Measurements from ENCODE around the gene OTOP1. TPM values are rescaled to one million over a fixed set of nuclear protein-coding genes. Genes with fewer than 3 reads are reported as not detected.
"Not testable (repeated sequence)": the region's sequence is repeated elsewhere in the genome, so short reads cannot be mapped to it uniquely, and the experiment has no call there.

OTOP1 gene
- total and polyA plus RNA-seq, 2 donors (not counting 1 experiment from before 2014, with no cell fraction given) = not detected

GRCh38 chr4:4217113-4217512, 9.6 kb downstream of the OTOP1 start:
- Histone ChIP-seq H3K79me2 (ENCODE audit: control insufficient read depth, insufficient read depth, low read length) (no peaks in the 10 kb centered on the region), H3K4me3 (ENCODE audit: control extremely low read depth in 1 of 5, extremely low read depth in 1 of 5, insufficient read depth in 1 of 5, low read depth in 2 of 5, low read length in 4 of 5) (no peak overlapping the region), H3K4me2 (replicated peaks; ENCODE audit: low read depth, low read length, poor library complexity, severe bottlenecking) (no peak overlapping the region), H4K20me1 (ENCODE audit: control insufficient read depth, insufficient read depth, low read length, poor library complexity, severe bottlenecking) (no peaks in the 10 kb centered on the region), H2AFZ (ENCODE audit: insufficient read depth, low read depth, low read length, poor library complexity, severe bottlenecking) (no peak overlapping the region), H3K9me3 (ENCODE audit: control extremely low read depth in 1 of 3, control insufficient read depth in 2 of 3, insufficient read depth in 1 of 3, low read length in 2 of 3) (no peaks in the 10 kb centered on the region), H3K27me3 (replicated peaks in 1 of 4; ENCODE audit: control extremely low read depth in 1 of 4, control insufficient read depth in 3 of 4, insufficient read depth in 4 of 4, low read length in 3 of 4) (peaks cover 0 to 6% (median 0%) of the 10 kb centered on the region in 4 experiments), H3K36me3 (replicated peaks in 1 of 2; ENCODE audit: control extremely low read depth in 1 of 2, control insufficient read depth in 1 of 2, extremely low read depth in 1 of 2, insufficient read depth in 2 of 2, low read length in 1 of 2) (no peaks in the 10 kb centered on the region), H3K4me1 (ENCODE audit: control insufficient read depth in 2 of 2, insufficient read depth in 2 of 2, low read length in 2 of 2) (no peaks in the 10 kb centered on the region), H3K27ac (ENCODE audit: low read length in 2 of 2) (no peak overlapping the region), H3K9ac (ENCODE audit: low read length) (no peak overlapping the region)
- ATAC-seq (ENCODE audit: low read depth) (no peak), DNase-seq (no peak)
- CTCF ChIA-PET = no interaction called here
- Mint-ChIP-seq H3K27me3 (peaks cover 24% of the 10 kb centered on the region), H3K9me3 (ENCODE audit: insufficient read depth) (no peaks in the 10 kb centered on the region), H3K4me3 (no peak overlapping the region), H3K4me1 (no peaks in the 10 kb centered on the region), H3K27ac (no peak overlapping the region)
- no CpG with 5 or more reads among the region's 5 CpGs for WGBS (ENCODE audit: insufficient coverage)
- intact Hi-C loops (cut with micrococcal nuclease) = no loop called here
- TF ChIP-seq, protein P1, sequence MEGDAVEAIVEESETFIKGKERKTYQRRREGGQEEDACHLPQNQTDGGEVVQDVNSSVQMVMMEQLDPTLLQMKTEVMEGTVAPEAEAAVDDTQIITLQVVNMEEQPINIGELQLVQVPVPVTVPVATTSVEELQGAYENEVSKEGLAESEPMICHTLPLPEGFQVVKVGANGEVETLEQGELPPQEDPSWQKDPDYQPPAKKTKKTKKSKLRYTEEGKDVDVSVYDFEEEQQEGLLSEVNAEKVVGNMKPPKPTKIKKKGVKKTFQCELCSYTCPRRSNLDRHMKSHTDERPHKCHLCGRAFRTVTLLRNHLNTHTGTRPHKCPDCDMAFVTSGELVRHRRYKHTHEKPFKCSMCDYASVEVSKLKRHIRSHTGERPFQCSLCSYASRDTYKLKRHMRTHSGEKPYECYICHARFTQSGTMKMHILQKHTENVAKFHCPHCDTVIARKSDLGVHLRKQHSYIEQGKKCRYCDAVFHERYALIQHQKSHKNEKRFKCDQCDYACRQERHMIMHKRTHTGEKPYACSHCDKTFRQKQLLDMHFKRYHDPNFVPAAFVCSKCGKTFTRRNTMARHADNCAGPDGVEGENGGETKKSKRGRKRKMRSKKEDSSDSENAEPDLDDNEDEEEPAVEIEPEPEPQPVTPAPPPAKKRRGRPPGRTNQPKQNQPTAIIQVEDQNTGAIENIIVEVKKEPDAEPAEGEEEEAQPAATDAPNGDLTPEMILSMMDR (IDR thresholded peaks at IDR 0.05) = no peak
- TF ChIP-seq EZH2 (IDR thresholded peaks at IDR 0.05; ENCODE audit: borderline replicate concordance, insufficient read depth, low read depth, low read length, poor library complexity, severe bottlenecking) = no peak
- POLR2A ChIA-PET = no interaction called here

DNA sequence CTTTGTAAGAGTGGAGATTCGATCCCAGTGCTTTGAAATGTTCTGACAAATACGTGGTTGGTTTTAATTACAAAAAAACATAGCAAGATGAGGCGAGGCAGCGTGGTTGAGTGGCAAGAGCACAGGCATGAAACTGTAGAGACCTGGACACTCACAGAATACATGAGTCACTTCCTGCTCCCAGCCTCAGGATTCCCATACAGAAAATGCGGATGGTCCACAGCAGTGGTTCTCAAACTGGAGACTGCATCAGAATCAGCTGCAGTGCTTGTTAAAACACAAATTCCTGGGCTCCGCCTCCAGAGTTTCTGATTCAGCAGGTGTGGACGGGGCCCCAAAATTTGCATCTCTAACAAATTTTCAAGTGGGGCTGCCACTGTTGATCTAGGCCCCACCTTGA, 10.1 kb downstream of the OTOP1 start:
- no peak for ATAC-seq (ENCODE audit: low read depth)
- CTCF ChIA-PET = no interaction called here
- Histone ChIP-seq H3K79me2 (ENCODE audit: control insufficient read depth, insufficient read depth, low read length) (no peaks in the 10 kb centered on the region), H3K9me3 (ENCODE audit: control extremely low read depth in 1 of 3, control insufficient read depth in 2 of 3, insufficient read depth in 1 of 3, low read length in 2 of 3) (no peaks in the 10 kb centered on the region), H4K20me1 (ENCODE audit: control insufficient read depth, insufficient read depth, low read length, poor library complexity, severe bottlenecking) (no peaks in the 10 kb centered on the region), H3K27me3 (replicated peaks in 1 of 4; ENCODE audit: control extremely low read depth in 1 of 4, control insufficient read depth in 3 of 4, insufficient read depth in 4 of 4, low read length in 3 of 4) (peaks cover 0 to 6% (median 0%) of the 10 kb centered on the region in 4 experiments), H3K27ac (ENCODE audit: low read length in 2 of 2) (no peak overlapping the region), H2AFZ (ENCODE audit: insufficient read depth, low read depth, low read length, poor library complexity, severe bottlenecking) (no peak overlapping the region), H3K4me3 (ENCODE audit: control extremely low read depth in 1 of 5, extremely low read depth in 1 of 5, insufficient read depth in 1 of 5, low read depth in 2 of 5, low read length in 4 of 5) (no peak overlapping the region), H3K4me1 (ENCODE audit: control insufficient read depth in 2 of 2, insufficient read depth in 2 of 2, low read length in 2 of 2) (no peaks in the 10 kb centered on the region), H3K4me2 (replicated peaks; ENCODE audit: low read depth, low read length, poor library complexity, severe bottlenecking) (no peak overlapping the region), H3K36me3 (replicated peaks in 1 of 2; ENCODE audit: control extremely low read depth in 1 of 2, control insufficient read depth in 1 of 2, extremely low read depth in 1 of 2, insufficient read depth in 2 of 2, low read length in 1 of 2) (no peaks in the 10 kb centered on the region), H3K9ac (ENCODE audit: low read length) (no peak overlapping the region)
- 69% methylated on average over 6 of the region's 7 CpGs for WGBS (ENCODE audit: insufficient coverage)
- POLR2A ChIA-PET = no interaction called here
- Mint-ChIP-seq H3K27ac (no peak overlapping the region), H3K9me3 (ENCODE audit: insufficient read depth) (no peaks in the 10 kb centered on the region), H3K27me3 (peaks cover 23% of the 10 kb centered on the region), H3K4me1 (no peaks in the 10 kb centered on the region), H3K4me3 (no peak overlapping the region)
- no peak for TF ChIP-seq EZH2 (IDR thresholded peaks at IDR 0.05; ENCODE audit: borderline replicate concordance, insufficient read depth, low read depth, low read length, poor library complexity, severe bottlenecking)
- TF ChIP-seq, protein P1 (IDR thresholded peaks at IDR 0.05) = no peak
- intact Hi-C loops (cut with micrococcal nuclease) = no loop called here
- no peak for DNase-seq

DNA sequence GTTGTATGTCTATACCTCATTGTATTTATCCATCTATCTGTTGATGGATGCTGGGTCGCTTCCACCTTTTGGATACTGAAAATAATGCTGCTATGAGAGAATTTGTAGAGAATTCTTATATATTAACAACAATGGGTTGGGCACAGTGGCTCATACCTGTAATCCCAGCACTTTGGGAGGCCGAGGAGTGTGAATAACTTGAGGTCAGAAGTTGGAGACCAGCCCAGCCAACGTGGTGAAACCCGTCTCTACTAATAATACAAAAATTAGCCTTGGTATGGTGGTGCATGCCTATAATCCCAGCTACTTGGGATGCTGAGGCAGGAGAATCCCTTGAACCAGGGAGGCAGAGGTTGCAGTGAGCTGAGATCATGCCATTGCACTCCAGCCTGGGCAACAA, 13.1 kb downstream of the OTOP1 start:
- H3K9ac ChIP-seq (ENCODE audit: low read length); H3K27ac Mint-ChIP-seq; H3K27ac ChIP-seq (ENCODE audit: low read length in 2 of 2); H3K27me3 ChIP-seq (replicated peaks in 1 of 4; ENCODE audit: control extremely low read depth in 1 of 4, control insufficient read depth in 3 of 4, insufficient read depth in 4 of 4, low read length in 3 of 4); H3K4me3 ChIP-seq (ENCODE audit: control extremely low read depth in 1 of 5, extremely low read depth in 1 of 5, insufficient read depth in 1 of 5, low read depth in 2 of 5, low read length in 4 of 5); H3K4me2 ChIP-seq (replicated peaks; ENCODE audit: low read depth, low read length, poor library complexity, severe bottlenecking); H3K9me3 ChIP-seq (ENCODE audit: control extremely low read depth in 1 of 3, control insufficient read depth in 2 of 3, insufficient read depth in 1 of 3, low read length in 2 of 3); H3K4me1 ChIP-seq (ENCODE audit: control insufficient read depth in 2 of 2, insufficient read depth in 2 of 2, low read length in 2 of 2); DNase-seq; POLR2A ChIA-PET; intact Hi-C loops (cut with micrococcal nuclease); H3K4me3 Mint-ChIP-seq; H3K9me3 Mint-ChIP-seq (ENCODE audit: insufficient read depth); H3K79me2 ChIP-seq (ENCODE audit: control insufficient read depth, insufficient read depth, low read length); H2AFZ ChIP-seq (ENCODE audit: insufficient read depth, low read depth, low read length, poor library complexity, severe bottlenecking); CTCF ChIA-PET; H3K4me1 Mint-ChIP-seq; H4K20me1 ChIP-seq (ENCODE audit: control insufficient read depth, insufficient read depth, low read length, poor library complexity, severe bottlenecking); ATAC-seq (ENCODE audit: low read depth); H3K36me3 ChIP-seq (replicated peaks in 1 of 2; ENCODE audit: control extremely low read depth in 1 of 2, control insufficient read depth in 1 of 2, extremely low read depth in 1 of 2, insufficient read depth in 2 of 2, low read length in 1 of 2): not testable (repeated sequence)
- peaks cover 33% of the 10 kb centered on the region for H3K27me3 Mint-ChIP-seq
- WGBS (ENCODE audit: insufficient coverage) = no CpG with 5 or more reads among the region's 4 CpGs

All from B cell (primary cell).